IPS DF 4.7 (cell line): ENCODE data around the gene SLC10A3.

Experiments used
- DNase-seq: peaks from one replicate; pipeline ENCODE4 v3.0.0-alpha.2; 2013; ENCODE audit warnings: low spot score; ENCODE audit errors: extremely low read depth

The SLC10A3 gene

GRCh38 chrX:154465601-154466000, 24.8 kb downstream of the SLC10A3 start:
- DNase-seq, result no peak

- no peak for DNase-seq
Measured at GRCh38 chrX:154464806-154465365, 25.5 kb downstream of the SLC10A3 start.

- no peak for DNase-seq
Measured at GRCh38 chrX:154463611-154464220, 26.7 kb downstream of the SLC10A3 start.

GRCh38 chrX:154462396-154462795, 28.0 kb downstream of the SLC10A3 start:
- DNase-seq, result no peak

GRCh38 chrX:154460326-154460725, 30.1 kb downstream of the SLC10A3 start:
- no peak for DNase-seq

- DNase-seq, result no peak
Measured at GRCh38 chrX:154459832-154460231, 30.6 kb downstream of the SLC10A3 start.

- no peak for DNase-seq
Measured at GRCh38 chrX:154458954-154459778, 31.3 kb downstream of the SLC10A3 start.

- DNase-seq, result no peak
Measured at GRCh38 chrX:154458116-154458953, 32.1 kb downstream of the SLC10A3 start, which contains the start of gene PLXNA3. Gene PLXNA3 (plus strand): TSS chrX:154458281. CDS start chrX:154460184, 1,903 bp downstream.

- no peak for DNase-seq
Measured at GRCh38 chrX:154457491-154458115, 32.8 kb downstream of the SLC10A3 start.

GRCh38 chrX:154452823-154453222, 37.6 kb downstream of the SLC10A3 start:
- no peak for DNase-seq

- DNase-seq, result no peak
Measured at GRCh38 chrX:154450312-154450711, 40.1 kb downstream of the SLC10A3 start.

GRCh38 chrX:154449618-154450017, 40.8 kb downstream of the SLC10A3 start:
- no peak for DNase-seq

- no peak for DNase-seq
Measured at GRCh38 chrX:154448484-154448883, 41.9 kb downstream of the SLC10A3 start.

- no peak for DNase-seq
Measured at GRCh38 chrX:154446430-154446829, 44.0 kb downstream of the SLC10A3 start.

GRCh38 chrX:154445776-154446175, 44.7 kb downstream of the SLC10A3 start:
- no peak for DNase-seq

GRCh38 chrX:154444755-154445246, 45.6 kb downstream of the SLC10A3 start:
- no peak for DNase-seq

- DNase-seq, result no peak
Measured at GRCh38 chrX:154443992-154444754, 46.3 kb downstream of the SLC10A3 start, which contains the start of gene FAM50A. Gene FAM50A (plus strand): TSS chrX:154444141. CDS start chrX:154444236, 95 bp downstream.

- DNase-seq, result no peak
Measured at GRCh38 chrX:154443479-154443910, 46.9 kb downstream of the SLC10A3 start.

- no peak for DNase-seq
Measured at GRCh38 chrX:154441984-154442707, 48.3 kb downstream of the SLC10A3 start.
